Stomach smooth muscle (tissue), 2 donors: ENCODE measurements around the gene COA1.

ENCODE experiments used
- H3K27ac ChIP-seq: one replicate; pipeline ENCODE4 v1.7.0; 2013; ENCODE audit warnings: mild to moderate bottlenecking, low read length, inconsistent platforms
- H3K27me3 ChIP-seq, 2 donors: one replicate each; pipeline ENCODE4 v1.7.0; 2013; ENCODE audit warnings: low read length in 2 of 2; ENCODE audit not compliant: insufficient read depth in 2 of 2, control insufficient read depth in 1 of 2
- H3K36me3 ChIP-seq, 2 donors: one replicate each; pipeline ENCODE4 v1.7.0; 2013; ENCODE audit warnings: low read length in 2 of 2; ENCODE audit not compliant: control insufficient read depth in 2 of 2, insufficient read depth in 2 of 2
- H3K4me1 ChIP-seq: one replicate; pipeline ENCODE4 v1.7.0; 2013; ENCODE audit warnings: low read length; ENCODE audit not compliant: control insufficient read depth, insufficient read depth
- H3K4me3 ChIP-seq, 2 donors: one replicate each; pipeline ENCODE4 v1.7.0; 2013; ENCODE audit warnings: low read length in 2 of 2
- H3K9ac ChIP-seq, 2 donors: one replicate each; pipeline ENCODE4 v1.7.0; 2013; ENCODE audit warnings: low read length in 2 of 2, mild to moderate bottlenecking in 1 of 2
- H3K9me3 ChIP-seq, 2 donors: one replicate each; pipeline ENCODE4 v1.7.0; 2013; ENCODE audit warnings: low read length in 2 of 2; ENCODE audit not compliant: control insufficient read depth in 2 of 2
- donor health status: healthy.
- donor health status: Pancreatic carcinoma.

COA1 gene

DNA sequence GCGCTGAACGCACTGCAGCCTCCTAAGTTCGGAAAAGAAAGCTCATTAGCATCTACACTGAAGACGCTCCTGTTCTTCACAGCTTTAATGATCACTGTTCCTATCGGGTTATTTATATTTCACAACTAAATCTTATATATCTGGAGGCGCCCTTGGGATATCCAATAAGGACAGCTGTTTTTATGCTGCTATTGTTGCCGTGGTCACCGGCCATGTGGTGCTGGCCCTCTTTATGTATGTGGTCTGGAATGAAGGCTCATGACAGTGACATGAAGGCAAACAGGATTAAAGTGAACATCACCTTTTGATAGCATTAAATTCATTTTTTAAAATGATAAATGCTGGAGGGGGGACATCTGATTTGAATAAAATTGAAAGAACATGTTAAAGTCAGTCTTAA is 38.0 kb upstream of the COA1 start:
- Histone ChIP-seq H3K9me3 (no peaks in the 10 kb centered on the region), H3K36me3 (peaks cover 12 to 13% of the 10 kb centered on the region in 2 donors), H3K9ac (no peak overlapping the region), H3K27me3 (no peaks in the 10 kb centered on the region), H3K4me1 (peaks cover 22% of the 10 kb centered on the region), H3K27ac (no peak overlapping the region), H3K4me3 (no peak overlapping the region)

DNA sequence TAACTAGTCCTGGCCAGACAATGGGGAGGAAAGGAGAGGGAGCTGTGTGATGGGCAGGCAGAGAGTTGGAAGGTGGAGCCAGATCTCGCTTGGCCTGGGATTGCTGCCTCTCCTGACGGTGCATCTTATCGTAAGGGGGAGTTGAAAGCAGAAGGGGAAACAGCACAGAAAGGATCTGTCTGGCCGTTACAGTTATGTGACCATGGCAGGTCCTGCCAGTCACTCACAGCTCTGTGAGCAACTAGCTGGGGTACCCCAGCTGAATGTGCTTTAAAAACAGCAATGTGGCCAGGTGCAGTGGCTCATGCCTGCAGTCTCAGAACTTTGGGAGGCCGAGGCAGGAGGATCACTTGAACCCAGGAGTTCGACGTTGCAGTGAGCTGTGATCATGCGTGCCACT is 37.2 kb upstream of the COA1 start:
- Histone ChIP-seq H3K4me1 (peaks cover 22% of the 10 kb centered on the region), H3K9me3 (no peaks in the 10 kb centered on the region), H3K9ac (no peak overlapping the region), H3K36me3 (peaks cover 6% of the 10 kb centered on the region in 2 donors), H3K27me3 (no peaks in the 10 kb centered on the region), H3K27ac (no peak overlapping the region), H3K4me3 (no peak overlapping the region)

DNA sequence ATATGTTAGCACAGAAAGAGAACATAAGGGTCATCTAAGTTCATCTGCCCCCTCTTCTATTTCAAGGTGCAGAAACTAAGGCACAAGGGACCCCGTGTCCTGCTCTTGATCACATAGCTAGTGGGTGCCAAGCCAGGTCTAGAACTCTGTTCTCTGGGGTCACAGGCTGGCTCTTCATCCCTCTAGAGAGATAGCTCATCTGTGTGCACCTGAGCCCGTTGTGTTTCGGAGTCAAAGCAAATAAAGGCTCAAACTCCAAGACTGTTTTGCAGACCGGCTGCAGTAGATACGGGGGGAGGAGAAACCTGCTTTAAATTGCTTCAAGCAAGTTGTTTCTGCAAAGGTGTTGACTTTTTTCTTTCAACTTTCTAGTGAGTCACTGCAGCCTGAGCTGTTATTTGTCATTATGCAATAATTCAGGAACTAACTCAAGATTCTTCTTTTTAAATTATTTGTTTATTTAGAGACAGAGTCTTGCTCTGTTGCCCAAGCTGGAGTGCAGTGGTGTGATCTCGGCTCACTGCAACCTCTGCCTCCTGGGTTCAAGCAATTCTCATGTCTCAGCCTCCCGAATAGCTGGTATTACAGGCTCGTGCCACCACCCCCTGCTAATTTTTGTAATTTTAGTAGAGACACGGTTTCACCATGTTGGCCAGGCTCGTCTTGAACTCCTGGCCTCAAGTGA is 35.6 kb upstream of the COA1 start:
- Histone ChIP-seq H3K27ac (peak overlapping the region; percentile 58), H3K9me3 (no peaks in the 10 kb centered on the region), H3K4me3 (peak overlapping the region in 1 of 2 donors; percentile 22), H3K36me3 (no peaks in the 10 kb centered on the region), H3K27me3 (no peaks in the 10 kb centered on the region), H3K9ac (no peak overlapping the region), H3K4me1 (peaks cover 22% of the 10 kb centered on the region)

- Histone ChIP-seq H3K9ac (peak overlapping the region in 1 of 2 donors; percentile 65), H3K9me3 (no peaks in the 10 kb centered on the region), H3K27me3 (no peaks in the 10 kb centered on the region), H3K36me3 (no peaks in the 10 kb centered on the region), H3K27ac (peak overlapping the region; percentile 58), H3K4me1 (peaks cover 22% of the 10 kb centered on the region), H3K4me3 (peak overlapping the region in 1 of 2 donors; percentile 37)
These were observed 34.9 kb upstream of the COA1 start for GRCh38 chr7:43764039-43764761.

GRCh38 chr7:43763183-43763582 is 33.9 kb upstream of the COA1 start:
- H3K9ac ChIP-seq = no peak overlapping the region
- H3K27ac ChIP-seq = peak overlapping the region; percentile 6
- peaks cover 21% of the 10 kb centered on the region for H3K4me1 ChIP-seq
- no peak overlapping the region for H3K4me3 ChIP-seq
- H3K9me3 ChIP-seq = no peaks in the 10 kb centered on the region
- H3K36me3 ChIP-seq = no peaks in the 10 kb centered on the region
- no peaks in the 10 kb centered on the region for H3K27me3 ChIP-seq

- Histone ChIP-seq H3K27ac (no peak overlapping the region), H3K9ac (no peak overlapping the region), H3K9me3 (no peaks in the 10 kb centered on the region), H3K4me1 (peaks cover 25% of the 10 kb centered on the region), H3K4me3 (no peak overlapping the region), H3K36me3 (no peaks in the 10 kb centered on the region), H3K27me3 (no peaks in the 10 kb centered on the region)
These were observed 32.8 kb upstream of the COA1 start for GRCh38 chr7:43761938-43762692.

DNA sequence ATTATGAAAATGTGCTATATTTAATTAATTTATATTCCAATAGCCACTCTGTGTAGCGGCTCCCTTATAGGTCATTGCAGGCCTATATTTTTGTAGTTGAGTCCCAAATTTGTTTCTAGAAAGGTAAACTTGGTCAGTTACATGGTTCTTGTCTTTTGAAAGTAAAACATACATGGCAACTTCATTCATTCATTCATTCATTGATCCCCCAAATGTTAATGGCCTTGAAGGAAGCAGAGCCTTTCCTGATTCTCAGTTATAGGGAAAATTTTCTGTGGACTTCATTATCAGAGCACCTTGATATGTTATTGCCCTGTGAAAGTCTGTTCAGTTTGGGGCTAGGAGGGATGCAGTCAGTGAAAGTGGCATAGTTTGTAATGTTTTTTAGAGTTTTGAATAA is 32.1 kb upstream of the COA1 start:
- Histone ChIP-seq H3K27ac (no peak overlapping the region), H3K36me3 (no peaks in the 10 kb centered on the region), H3K4me1 (peaks cover 25% of the 10 kb centered on the region), H3K4me3 (no peak overlapping the region), H3K9ac (no peak overlapping the region), H3K27me3 (no peaks in the 10 kb centered on the region), H3K9me3 (no peaks in the 10 kb centered on the region)

GRCh38 chr7:43760861-43761260 is 31.5 kb upstream of the COA1 start:
- Histone ChIP-seq H3K4me3 (no peak overlapping the region), H3K27ac (no peak overlapping the region), H3K4me1 (peaks cover 25% of the 10 kb centered on the region), H3K9ac (no peak overlapping the region), H3K9me3 (no peaks in the 10 kb centered on the region), H3K36me3 (no peaks in the 10 kb centered on the region), H3K27me3 (no peaks in the 10 kb centered on the region)

- peak overlapping the region; percentile 92 to 94 for H3K9ac ChIP-seq
- H3K4me3 ChIP-seq = peak overlapping the region; percentile 87
- H3K9me3 ChIP-seq = no peaks in the 10 kb centered on the region
- no peaks in the 10 kb centered on the region for H3K27me3 ChIP-seq
- H3K4me1 ChIP-seq = peaks cover 12% of the 10 kb centered on the region
- no peaks in the 10 kb centered on the region for H3K36me3 ChIP-seq
- H3K27ac ChIP-seq = peak overlapping the region; percentile 53
These were observed 29.7 kb upstream of the COA1 start for GRCh38 chr7:43758822-43759683.
